GM21526 (cell line): Measurements from ENCODE around the gene EXOC4.

Experiments
- ATAC-seq: cut with Tn5 transposase; IDR thresholded peaks from one replicate; pipeline ENCODE4 v1.9.1; 2021; ENCODE audit warnings: moderate library complexity; ENCODE audit not compliant: unreplicated experiment, low FRiP score

Gene EXOC4

GRCh38 chr7:133560900-133561299 lies 308.0 kb downstream of the EXOC4 start:
- ATAC-seq, result no peak

- ATAC-seq, result no peak
Measured at GRCh38 chr7:133561396-133561795, 308.5 kb downstream of the EXOC4 start.

GRCh38 chr7:133562621-133563020 lies 309.7 kb downstream of the EXOC4 start:
- ATAC-seq, result no peak

GRCh38 chr7:133563251-133563650 lies 310.4 kb downstream of the EXOC4 start:
- ATAC-seq, result no peak

- no peak for ATAC-seq
Measured at GRCh38 chr7:133564484-133564883, 311.6 kb downstream of the EXOC4 start.

GRCh38 chr7:133568544-133568943 lies 315.7 kb downstream of the EXOC4 start:
- ATAC-seq, result no peak

- ATAC-seq, result no peak
Measured at GRCh38 chr7:133570321-133570720, 317.4 kb downstream of the EXOC4 start.

- no peak for ATAC-seq
Measured at GRCh38 chr7:133571076-133571475, 318.2 kb downstream of the EXOC4 start.

- no peak for ATAC-seq
Measured at GRCh38 chr7:133572087-133572486, 319.2 kb downstream of the EXOC4 start.

- no peak for ATAC-seq
Measured at GRCh38 chr7:133572843-133573242, 320.0 kb downstream of the EXOC4 start.

- ATAC-seq, result no peak
Measured at GRCh38 chr7:133573554-133574265, 320.8 kb downstream of the EXOC4 start.

GRCh38 chr7:133575726-133576440 lies 323.0 kb downstream of the EXOC4 start:
- ATAC-seq, result no peak

- no peak for ATAC-seq
Measured at GRCh38 chr7:133576612-133577168, 323.8 kb downstream of the EXOC4 start.

GRCh38 chr7:133582766-133583523 lies 330.1 kb downstream of the EXOC4 start:
- no peak for ATAC-seq

- ATAC-seq, result no peak
Measured at GRCh38 chr7:133583545-133584171, 330.8 kb downstream of the EXOC4 start.

- no peak for ATAC-seq
Measured at GRCh38 chr7:133584956-133585668, 332.2 kb downstream of the EXOC4 start.

- no peak for ATAC-seq
Measured at GRCh38 chr7:133586253-133586652, 333.4 kb downstream of the EXOC4 start.

- no peak for ATAC-seq
Measured at GRCh38 chr7:133587903-133588302, 335.0 kb downstream of the EXOC4 start.

- no peak for ATAC-seq
Measured at GRCh38 chr7:133590795-133591194, 337.9 kb downstream of the EXOC4 start.
